GM21526 (cell line): ENCODE measurements around the gene DMD.
"Not testable (repeated sequence)": the region's sequence is repeated elsewhere in the genome, so short reads cannot be mapped to it uniquely, and the experiment has no call there.

ENCODE experiments used
- ATAC-seq: cut with Tn5 transposase; IDR thresholded peaks from one replicate; pipeline ENCODE4 v1.9.1; 2021; ENCODE audit warnings: moderate library complexity; ENCODE audit not compliant: unreplicated experiment, low FRiP score

Gene DMD

DNA sequence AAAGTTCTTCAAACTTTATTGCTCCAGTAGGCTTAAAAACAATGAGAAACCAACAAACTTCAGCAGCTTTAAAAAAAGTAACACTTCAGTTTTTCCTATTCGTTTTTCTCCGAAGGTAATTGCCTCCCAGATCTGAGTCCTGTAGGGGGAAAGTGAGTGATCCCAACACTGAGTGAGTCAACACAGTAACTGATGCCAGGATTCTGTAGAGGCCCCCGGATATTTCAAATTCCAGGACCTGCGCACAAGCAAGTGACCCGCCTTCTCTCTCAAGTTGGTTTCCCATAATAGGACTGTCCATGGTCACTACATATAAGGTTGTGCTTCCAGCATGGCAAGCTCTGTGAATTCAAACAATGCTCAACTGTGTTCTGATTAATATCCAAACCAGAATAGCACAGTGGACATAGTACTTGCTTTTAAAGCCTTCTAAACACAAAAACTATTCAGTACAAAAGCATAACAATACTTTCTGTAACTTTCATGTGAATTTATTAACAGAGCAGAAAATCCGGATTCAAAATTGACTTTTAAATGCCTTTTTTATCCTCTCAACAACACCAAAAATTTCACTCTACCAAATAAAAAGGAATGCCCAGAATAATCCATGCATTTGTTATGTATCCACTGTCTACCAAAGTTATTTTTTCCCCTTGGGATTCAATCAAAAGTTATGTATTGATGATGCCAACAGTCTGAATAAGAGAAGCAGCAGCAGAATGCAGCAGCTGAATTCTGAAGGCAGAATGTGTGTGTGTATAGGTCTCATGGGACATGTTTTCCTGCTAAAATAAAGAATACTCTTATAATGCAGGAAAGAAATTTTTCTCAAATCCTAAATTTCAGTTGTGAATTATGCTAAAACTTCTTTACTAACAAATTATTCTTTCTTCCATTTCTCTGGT lies at the start of gene DMD:
TSS of gene DMD (minus strand) at position 194 of the 905 bp plus-strand sequence. CDS start 237 bp downstream, outside the sequence.
- ATAC-seq = no peak

DNA sequence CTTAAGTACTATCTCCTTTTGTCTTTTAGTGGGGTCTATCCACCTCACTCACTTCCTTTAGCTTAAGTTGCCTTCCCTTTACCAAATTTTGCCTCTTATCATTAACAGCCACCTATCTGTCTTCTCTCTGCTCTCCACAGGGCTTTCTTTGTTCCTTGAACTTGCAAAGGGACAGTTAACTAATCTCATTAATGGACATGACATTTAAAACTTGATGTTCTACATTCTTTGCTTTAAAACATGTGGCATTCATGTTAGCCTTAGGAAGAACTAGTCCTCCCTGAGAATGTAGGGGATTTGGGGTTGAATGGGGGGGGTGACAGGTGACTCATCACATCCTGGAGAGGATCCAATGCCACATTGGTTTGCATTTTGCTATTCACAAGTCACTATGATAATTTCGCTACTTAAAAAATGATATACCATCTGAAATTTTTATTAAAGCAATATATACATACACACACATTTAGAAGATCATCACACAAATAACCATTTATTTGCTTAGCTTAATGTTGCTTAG lies 41.0 kb upstream of the DMD start:
- no peak for ATAC-seq

- ATAC-seq = no peak
These were observed 7.5 kb upstream of the DMD start for GRCh38 chrX:33218819-33219218.

DNA sequence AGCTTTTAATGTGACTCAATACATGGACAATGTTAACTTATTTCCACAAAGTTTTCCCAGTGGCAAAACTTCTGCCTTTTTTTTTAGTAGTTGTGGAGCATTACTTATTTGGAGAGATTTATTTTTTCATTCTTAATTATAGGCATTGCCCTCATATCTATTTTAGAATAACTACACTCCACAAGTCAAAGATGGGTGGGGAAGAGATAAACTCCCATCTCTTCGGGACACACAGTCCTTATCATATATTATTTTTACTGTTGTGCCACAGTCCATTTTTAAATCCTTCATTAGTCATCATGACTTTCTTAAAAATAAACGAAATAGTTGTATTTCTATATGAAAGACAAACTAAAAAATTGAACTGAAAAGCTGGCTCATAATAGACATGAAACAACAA lies 1.2 kb downstream of the DMD start:
- ATAC-seq = no peak

DNA sequence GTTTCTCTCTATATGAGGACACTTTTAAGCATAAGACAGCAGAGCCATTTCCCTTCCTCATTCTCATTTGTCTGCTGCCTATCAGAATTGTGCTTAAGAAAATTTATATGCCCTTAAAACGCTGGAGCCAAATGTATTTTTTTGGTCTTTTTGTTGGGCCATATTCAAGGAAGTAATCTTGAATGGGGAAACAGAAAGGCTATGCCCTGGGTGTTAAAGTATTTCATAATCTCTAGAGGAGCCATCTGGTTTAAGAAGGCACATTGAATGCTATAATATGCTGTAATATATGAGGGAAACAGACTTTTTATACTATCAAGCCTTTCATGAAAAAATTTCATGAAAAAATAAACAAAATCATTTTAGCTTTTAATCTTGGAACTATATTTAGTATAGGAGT lies 4.3 kb downstream of the DMD start:
- ATAC-seq = no peak

DNA sequence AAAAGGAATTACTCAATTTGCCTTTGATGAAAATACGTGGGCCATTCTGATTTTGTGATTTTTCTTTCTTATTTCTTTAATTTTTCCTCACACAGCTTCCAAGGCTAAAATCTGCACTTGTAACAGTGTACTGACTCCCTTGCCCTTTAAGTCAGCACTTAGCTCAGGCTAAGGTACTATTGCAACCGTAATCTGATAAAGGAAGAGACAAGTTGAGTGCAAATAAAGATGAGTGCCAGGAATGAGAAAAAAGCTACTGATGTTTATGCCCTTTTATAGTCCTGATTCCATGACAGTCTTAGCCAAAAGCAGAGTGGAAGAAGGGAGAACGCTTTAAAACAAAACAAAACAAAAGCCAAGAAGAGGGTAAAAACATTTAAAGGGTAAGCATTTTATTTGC lies 6.0 kb downstream of the DMD start:
- no peak for ATAC-seq

- ATAC-seq = no peak
These were observed 6.5 kb downstream of the DMD start for GRCh38 chrX:33204889-33205288.

DNA sequence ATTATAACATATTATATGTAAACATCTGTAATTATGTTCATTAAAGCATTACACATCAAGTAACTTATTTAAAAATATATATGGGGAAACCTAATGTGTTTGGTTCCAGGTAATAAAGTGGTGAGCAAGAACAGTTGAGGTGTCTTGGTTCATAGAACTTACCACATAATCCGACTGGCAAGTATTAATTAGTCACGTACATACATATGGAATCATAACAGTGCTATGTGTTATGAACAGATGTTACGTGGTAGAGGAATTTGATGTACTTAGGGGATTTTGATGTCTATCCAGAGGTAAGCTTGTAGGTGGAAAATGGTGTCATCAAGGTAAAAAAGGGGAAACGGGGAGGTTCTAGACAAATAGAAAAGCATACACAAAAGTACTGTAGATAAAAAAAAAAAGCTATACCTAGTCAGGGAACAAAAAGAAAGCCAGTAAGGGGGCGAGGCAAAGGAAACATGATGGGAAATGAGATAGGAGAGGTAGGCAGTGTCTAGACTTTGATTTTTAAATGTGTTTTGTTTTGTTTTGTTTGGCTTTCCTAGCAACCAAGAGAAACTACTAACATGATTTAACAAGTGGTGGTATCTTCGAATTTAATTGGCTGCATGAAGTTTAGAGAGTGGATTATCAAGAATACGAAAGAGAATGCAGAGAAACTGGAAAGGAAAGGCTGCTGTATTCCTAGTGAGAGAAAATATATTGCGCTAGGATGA lies 12.6 kb downstream of the DMD start:
- ATAC-seq = no peak

- no peak for ATAC-seq
These were observed 15.7 kb downstream of the DMD start for GRCh38 chrX:33195698-33196097.

DNA sequence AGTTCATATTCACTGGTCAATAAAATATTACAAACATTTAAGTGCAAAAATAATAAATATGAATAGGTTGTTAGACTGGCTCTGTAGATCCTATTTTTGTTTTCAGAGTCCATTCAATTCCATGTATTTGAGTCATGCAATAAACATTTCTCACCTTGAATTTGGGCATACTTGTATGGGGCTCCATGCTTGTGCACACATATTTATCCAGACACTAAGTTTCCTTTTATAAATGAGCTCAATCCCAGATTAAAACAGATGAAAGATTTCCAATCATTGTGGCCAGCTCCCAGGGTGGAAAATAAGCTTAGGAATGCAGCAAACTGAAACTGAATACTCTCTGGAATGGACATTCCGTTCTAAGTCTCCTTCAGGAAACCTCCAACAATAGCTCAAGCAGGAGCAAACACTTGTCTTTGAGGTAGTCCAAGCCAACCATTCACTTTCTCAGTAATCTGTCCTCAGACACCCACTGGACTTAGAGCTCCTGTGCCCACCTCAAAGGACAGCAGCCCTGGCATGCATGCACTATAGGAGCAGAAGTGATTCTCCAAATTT lies 16.4 kb downstream of the DMD start:
- ATAC-seq = no peak

- ATAC-seq = no peak
These were observed 17.1 kb downstream of the DMD start for GRCh38 chrX:33194289-33194688.

DNA sequence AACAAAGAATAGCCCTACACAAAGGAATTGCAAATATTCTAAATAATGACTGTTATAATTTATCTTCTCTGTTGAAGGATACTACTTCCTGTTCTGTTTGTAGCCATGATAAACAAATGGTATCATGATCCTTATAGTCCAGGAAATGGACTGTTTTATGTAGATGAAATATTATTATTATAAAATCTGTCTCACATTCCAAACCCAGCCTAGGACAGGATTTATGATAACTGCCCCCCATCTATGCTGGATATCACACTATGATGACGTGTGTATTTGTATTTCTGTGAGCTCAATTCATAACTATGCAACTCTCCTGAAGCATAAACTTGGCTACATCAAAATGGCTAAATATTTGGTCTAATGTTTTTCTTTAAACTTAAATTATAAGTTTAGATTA lies 21.3 kb downstream of the DMD start:
- no peak for ATAC-seq

DNA sequence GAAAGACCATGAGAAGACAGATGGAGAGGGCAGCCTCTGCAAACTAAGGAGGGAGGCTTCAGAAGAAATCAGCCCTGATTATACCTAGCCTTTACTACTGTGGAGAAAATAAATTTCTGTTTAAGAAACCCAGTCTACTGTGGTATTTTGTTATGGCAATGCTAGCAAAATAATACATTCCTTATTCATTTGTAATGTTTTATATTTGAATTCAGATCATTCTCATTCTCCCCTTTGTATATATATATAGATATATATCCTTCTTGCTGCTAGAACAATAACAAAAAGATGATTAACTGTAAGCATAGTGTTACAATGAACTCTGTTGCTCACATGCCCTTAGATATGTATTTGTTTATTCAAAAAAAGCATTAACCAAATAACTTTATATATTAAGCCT lies 22.5 kb downstream of the DMD start:
- no peak for ATAC-seq

DNA sequence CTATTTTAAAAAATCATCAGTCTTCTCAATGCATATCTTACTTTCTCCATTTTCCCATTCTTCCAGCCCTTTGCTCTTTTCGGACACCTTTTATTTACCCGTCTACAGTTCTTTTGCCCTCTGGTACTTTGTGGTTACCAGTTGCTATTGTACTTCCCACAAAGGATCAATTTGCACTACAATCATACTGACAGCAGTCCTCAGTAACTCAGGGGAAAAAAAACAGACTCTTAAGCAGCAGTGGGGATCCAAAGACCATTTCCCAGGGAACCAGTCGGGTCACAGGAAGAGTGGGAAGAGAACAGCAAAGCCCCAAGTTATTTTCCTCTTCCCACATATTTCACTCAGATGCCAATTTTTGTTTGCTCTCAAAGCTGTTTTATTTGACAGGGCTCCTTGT lies 23.1 kb downstream of the DMD start:
- ATAC-seq = no peak

DNA sequence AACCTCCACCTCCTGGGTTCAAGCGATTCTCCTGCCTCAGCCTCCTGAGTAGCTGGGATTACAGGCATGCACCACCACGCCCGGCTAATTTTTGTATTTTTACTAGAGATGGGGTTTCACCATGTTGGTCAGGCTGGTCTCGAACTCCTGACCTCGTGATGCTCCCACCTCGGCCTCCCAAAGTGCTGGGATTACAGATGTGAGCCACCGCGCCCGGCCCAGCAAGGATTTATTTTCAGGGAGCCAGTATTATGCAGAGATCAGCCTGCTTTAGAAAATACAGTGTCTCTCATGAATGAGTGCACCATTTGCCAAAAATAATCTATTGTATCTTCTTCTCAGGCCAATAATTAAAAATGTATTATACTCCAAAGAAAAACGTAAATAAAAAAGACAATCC lies 26.5 kb downstream of the DMD start:
- not testable (repeated sequence) for ATAC-seq

DNA sequence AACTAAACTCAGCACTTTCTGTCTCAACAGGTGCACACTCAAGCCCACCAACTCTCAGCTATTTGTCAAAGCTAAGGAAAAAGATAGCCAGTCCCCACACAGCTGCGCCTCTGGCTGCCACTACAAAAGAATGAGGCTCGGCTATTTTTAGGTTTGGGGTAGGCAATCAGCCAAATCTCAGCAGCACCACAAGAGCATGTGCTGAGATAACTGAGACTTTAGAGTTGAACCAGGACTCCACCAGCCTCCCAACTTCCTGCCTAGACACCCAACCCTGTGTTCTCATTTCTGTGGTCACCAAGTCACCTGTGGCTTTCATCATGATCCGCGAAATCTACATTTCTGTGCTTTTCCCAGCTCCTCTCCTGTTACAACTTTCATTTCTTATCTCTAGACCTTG lies 28.0 kb downstream of the DMD start:
- ATAC-seq = no peak

DNA sequence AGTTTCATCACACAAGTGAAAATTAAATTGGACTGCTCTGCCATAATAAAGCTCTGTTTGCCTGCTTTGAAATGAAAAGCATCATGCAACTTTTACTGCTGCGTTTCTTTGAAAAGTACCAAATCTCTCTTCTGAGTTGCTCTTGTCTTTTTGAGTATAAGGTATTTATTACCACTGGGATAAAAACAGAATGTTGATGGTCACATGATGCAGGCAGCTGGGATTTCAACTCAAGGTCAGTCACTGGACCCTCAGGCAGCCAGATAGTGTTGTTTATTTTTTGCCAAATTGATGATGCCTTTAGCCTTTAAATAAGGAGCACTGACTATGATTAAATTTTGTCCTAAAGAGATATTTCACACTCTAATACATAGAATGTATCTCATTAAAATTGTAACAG lies 32.7 kb downstream of the DMD start:
- ATAC-seq = no peak

DNA sequence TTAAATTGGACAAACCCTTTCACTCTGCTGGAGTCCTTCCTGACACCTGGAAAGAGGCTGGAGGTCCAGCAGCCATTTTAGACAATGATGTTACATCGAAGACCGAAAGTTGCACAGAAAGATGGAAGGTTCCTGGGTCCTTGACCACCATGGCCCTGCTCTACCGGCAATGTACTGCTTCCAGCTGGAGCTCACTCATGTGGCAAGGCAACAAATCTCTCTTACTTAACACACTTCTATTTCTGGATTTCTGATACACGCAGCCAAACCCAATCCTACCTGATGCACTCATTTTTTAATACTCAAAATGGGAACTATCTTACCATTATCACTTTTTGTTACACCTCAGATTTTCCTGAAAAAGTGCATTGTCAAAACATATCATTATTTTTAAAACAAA lies 33.1 kb downstream of the DMD start:
- no peak for ATAC-seq

- no peak for ATAC-seq
These were observed 36.1 kb downstream of the DMD start for GRCh38 chrX:33175201-33175600.

DNA sequence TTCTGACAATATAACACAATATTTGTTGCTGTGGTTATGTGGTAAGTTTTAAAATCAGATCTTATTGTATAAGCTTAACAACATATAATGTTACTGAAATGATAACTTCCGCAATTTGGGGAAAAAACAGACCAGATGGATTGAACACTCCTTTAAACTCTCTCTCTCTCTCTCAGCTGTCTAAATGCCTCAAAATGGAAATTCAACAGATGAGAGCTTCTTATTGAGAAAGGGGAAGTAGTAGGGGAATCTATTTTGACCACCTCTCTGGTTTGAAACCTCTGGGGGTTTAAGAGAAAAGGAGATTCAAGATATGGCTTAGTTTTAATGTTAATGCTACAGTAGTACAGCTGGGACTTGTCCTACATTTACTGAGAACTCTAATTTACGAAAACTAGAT lies 40.3 kb downstream of the DMD start:
- ATAC-seq = no peak

DNA sequence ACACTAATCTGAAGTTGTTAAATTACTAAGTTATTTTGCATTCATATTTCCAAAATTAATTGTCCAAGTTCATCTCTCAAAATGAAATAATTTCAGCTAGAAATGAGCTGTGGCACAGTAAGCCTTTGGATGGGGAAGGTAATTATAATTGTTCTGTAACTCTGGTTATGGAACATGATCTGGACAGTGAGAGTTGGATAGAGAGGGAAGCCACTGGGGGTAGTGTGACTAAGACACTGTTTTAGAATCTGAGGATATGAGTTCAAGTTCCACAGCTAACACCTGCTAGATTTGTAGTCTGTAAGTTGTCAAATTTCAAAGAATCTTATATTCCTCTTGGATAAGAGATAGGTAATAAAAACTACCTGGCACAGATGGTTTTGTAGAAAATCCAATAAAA lies 49.5 kb downstream of the DMD start:
- no peak for ATAC-seq
